ENCODE measurements around the gene EPB41.
"Not testable (repeated sequence)": the region's sequence is repeated elsewhere in the genome, so short reads cannot be mapped to it uniquely, and the experiment has no call there.

The EPB41 gene

GRCh38 chr1:29083317-29084195 is 169.2 kb downstream of the EPB41 start:
- no peak overlapping the region for H3K4me3 ChIP-seq (ENCODE audit: low read depth, low read length)
- TF ChIP-seq, protein P1, sequence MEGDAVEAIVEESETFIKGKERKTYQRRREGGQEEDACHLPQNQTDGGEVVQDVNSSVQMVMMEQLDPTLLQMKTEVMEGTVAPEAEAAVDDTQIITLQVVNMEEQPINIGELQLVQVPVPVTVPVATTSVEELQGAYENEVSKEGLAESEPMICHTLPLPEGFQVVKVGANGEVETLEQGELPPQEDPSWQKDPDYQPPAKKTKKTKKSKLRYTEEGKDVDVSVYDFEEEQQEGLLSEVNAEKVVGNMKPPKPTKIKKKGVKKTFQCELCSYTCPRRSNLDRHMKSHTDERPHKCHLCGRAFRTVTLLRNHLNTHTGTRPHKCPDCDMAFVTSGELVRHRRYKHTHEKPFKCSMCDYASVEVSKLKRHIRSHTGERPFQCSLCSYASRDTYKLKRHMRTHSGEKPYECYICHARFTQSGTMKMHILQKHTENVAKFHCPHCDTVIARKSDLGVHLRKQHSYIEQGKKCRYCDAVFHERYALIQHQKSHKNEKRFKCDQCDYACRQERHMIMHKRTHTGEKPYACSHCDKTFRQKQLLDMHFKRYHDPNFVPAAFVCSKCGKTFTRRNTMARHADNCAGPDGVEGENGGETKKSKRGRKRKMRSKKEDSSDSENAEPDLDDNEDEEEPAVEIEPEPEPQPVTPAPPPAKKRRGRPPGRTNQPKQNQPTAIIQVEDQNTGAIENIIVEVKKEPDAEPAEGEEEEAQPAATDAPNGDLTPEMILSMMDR (IDR thresholded peaks at IDR 0.05; ENCODE audit: low read depth, low read length, missing control alignments): no peak
- no peak for DNase-seq (ENCODE audit: low read depth)
- in situ Hi-C loops (cut with HindIII; ENCODE audit: low sequenced_read_pairs): no loop called here

- TF ChIP-seq, protein P1 (IDR thresholded peaks at IDR 0.05; ENCODE audit: low read depth, low read length, missing control alignments): no peak
- no peak for DNase-seq (ENCODE audit: low read depth)
- H3K4me3 ChIP-seq (ENCODE audit: low read depth, low read length): no peak overlapping the region
- in situ Hi-C loops (cut with HindIII; ENCODE audit: low sequenced_read_pairs): no loop called here
Observed at GRCh38 chr1:29084196-29084521, 169.8 kb downstream of the EPB41 start.

- no peak for DNase-seq (ENCODE audit: low read depth)
- TF ChIP-seq, protein P1 (IDR thresholded peaks at IDR 0.05; ENCODE audit: low read depth, low read length, missing control alignments): no peak
- no peak overlapping the region for H3K4me3 ChIP-seq (ENCODE audit: low read depth, low read length)
- in situ Hi-C loops (cut with HindIII; ENCODE audit: low sequenced_read_pairs): no loop called here
Observed at GRCh38 chr1:29090937-29091618, 176.7 kb downstream of the EPB41 start.

GRCh38 chr1:29092704-29093103 is 178.3 kb downstream of the EPB41 start:
- in situ Hi-C loops (cut with HindIII; ENCODE audit: low sequenced_read_pairs): not testable (repeated sequence)

GRCh38 chr1:29094433-29094832 is 180.1 kb downstream of the EPB41 start:
- DNase-seq (ENCODE audit: low read depth): no peak
- in situ Hi-C loops (cut with HindIII; ENCODE audit: low sequenced_read_pairs): no loop called here
- H3K4me3 ChIP-seq (ENCODE audit: low read depth, low read length): no peak overlapping the region
- TF ChIP-seq, protein P1 (IDR thresholded peaks at IDR 0.05; ENCODE audit: low read depth, low read length, missing control alignments): no peak

More at GRCh38 chr1:29092704-29093103, 178.3 kb downstream of the EPB41 start:
- H3K4me3 ChIP-seq (ENCODE audit: low read depth, low read length); DNase-seq (ENCODE audit: low read depth): not testable (repeated sequence)

DNA sequence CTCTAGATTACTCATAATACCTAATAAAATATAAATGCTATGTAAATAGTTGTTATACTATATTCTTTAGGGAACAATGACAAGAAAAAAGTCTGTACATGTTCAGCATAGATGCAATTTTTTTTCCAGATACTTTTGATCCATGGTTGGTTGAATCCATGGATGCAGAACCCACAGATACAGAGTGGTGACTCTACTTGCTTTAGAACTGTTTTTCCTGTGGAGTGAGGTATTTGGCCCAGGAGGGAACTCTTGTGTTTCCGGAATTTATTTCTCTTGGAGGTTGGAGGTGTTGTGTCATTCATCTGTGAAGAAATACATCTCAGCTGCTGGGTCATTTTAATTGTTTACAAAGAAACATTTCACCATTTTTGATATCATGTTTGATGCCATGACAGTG is 180.6 kb downstream of the EPB41 start:
- TF ChIP-seq, protein P1 (IDR thresholded peaks at IDR 0.05; ENCODE audit: low read depth, low read length, missing control alignments): no peak
- in situ Hi-C loops (cut with HindIII; ENCODE audit: low sequenced_read_pairs): no loop called here
- no peak overlapping the region for H3K4me3 ChIP-seq (ENCODE audit: low read depth, low read length)
- DNase-seq (ENCODE audit: low read depth): no peak

Data from astrocyte of the cerebellum (primary cell).